Suprapubic skin (tissue), 4 donors: Measurements from ENCODE around the gene GFOD2.

Experiments used
- EP300 ChIP-seq: sonication (generic); formaldehyde crosslinking; IDR thresholded peaks from one replicate; pipeline ENCODE4 v1.6.1; 2017; ENCODE audit warnings: antibody characterized with exemption
- POLR2AphosphoS5 ChIP-seq, 3 donors: sonication (generic); formaldehyde crosslinking; IDR thresholded peaks; one replicate each; pipeline ENCODE4 v1.6.1; 2017; ENCODE audit warnings: antibody characterized with exemption in 3 of 3
- TF ChIP-seq, protein P1 (sequence below), 2 donors: fragments of 200-600 bp in 1 of 2; fragments of 450-650 bp in 1 of 2; sonication (generic) in 1 of 2; IDR thresholded peaks; one replicate each; pipeline ENCODE4 v1.5.1; 2016 to 2019; ENCODE audit warnings: antibody characterized with exemption in 2 of 2, mild to moderate bottlenecking in 1 of 2, moderate library complexity in 1 of 2

DNA sequence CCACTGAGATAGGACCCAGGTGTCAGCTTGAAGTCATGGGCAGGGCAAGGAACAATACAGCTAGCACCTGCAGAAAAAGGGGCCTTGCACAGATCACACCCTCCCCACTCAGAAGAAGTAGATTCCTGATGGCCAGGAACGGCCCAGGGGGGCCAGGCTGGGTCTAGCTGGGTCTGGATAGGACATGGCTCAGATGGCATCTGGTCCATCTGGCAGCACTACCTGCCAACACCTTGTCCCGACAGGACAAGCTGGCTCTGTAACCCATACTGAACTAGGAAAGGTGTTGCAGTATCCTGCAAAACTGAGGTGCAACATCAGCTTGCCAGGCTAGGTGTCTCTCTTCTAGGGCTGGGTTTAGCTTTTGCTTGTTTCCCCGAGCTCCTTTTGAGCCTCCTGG is 38.9 kb upstream of the GFOD2 start:
- TF ChIP-seq POLR2AphosphoS5 (IDR thresholded peaks at IDR 0.05) (no peak), EP300 (no peak)
- TF ChIP-seq, protein P1, sequence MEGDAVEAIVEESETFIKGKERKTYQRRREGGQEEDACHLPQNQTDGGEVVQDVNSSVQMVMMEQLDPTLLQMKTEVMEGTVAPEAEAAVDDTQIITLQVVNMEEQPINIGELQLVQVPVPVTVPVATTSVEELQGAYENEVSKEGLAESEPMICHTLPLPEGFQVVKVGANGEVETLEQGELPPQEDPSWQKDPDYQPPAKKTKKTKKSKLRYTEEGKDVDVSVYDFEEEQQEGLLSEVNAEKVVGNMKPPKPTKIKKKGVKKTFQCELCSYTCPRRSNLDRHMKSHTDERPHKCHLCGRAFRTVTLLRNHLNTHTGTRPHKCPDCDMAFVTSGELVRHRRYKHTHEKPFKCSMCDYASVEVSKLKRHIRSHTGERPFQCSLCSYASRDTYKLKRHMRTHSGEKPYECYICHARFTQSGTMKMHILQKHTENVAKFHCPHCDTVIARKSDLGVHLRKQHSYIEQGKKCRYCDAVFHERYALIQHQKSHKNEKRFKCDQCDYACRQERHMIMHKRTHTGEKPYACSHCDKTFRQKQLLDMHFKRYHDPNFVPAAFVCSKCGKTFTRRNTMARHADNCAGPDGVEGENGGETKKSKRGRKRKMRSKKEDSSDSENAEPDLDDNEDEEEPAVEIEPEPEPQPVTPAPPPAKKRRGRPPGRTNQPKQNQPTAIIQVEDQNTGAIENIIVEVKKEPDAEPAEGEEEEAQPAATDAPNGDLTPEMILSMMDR (IDR thresholded peaks at IDR 0.05) = no peak
